GM23338 (cell line): Measurements from ENCODE around the gene DOCK1. TPM values are rescaled to one million over a fixed set of nuclear protein-coding genes. Genes with fewer than 3 reads are reported as not detected.

ENCODE experiments used
- ATAC-seq: fragments of 200-7000 bp; cut with Tn5 transposase; 3 replicates; pipeline ENCODE4 v1.9.1; 2020
- DNase-seq: peaks from one replicate; pipeline ENCODE4 v3.0.0-alpha.2; 2015; ENCODE audit warnings: low spot score
- H2AFZ ChIP-seq: fragments of 200-600 bp; sonication (generic); 2 replicates; pipeline ENCODE4 v1.8.0; 2016; ENCODE audit warnings: antibody characterized with exemption, mild to moderate bottlenecking, moderate library complexity
- H3F3A ChIP-seq: fragments of 200-600 bp; sonication (generic); replicated peaks from 2 replicates; pipeline ENCODE4 v1.8.0; 2017; ENCODE audit warnings: antibody characterized with exemption, mixed run types, low read depth
- H3K27ac ChIP-seq: fragments of 200-600 bp; sonication (generic); 2 replicates; pipeline ENCODE4 v1.6.1; 2016; ENCODE audit warnings: low read depth
- H3K27me3 ChIP-seq: fragments of 200-600 bp; sonication (generic); 2 replicates; pipeline ENCODE4 v1.8.0; 2016; ENCODE audit warnings: mild to moderate bottlenecking, mixed run types, moderate library complexity; ENCODE audit not compliant: insufficient read depth
- H3K36me3 ChIP-seq: fragments of 200-600 bp; sonication (generic); 2 replicates; pipeline ENCODE4 v1.8.0; 2016; ENCODE audit warnings: mild to moderate bottlenecking; ENCODE audit not compliant: insufficient read depth
- H3K4me1 ChIP-seq: fragments of 200-600 bp; sonication (generic); 2 replicates; pipeline ENCODE4 v1.8.0; 2016; ENCODE audit warnings: mild to moderate bottlenecking, moderate library complexity; ENCODE audit not compliant: insufficient read depth
- H3K4me2 ChIP-seq: fragments of 200-600 bp; sonication (generic); 2 replicates; pipeline ENCODE4 v1.7.1; 2017; ENCODE audit warnings: mixed run types
- H3K4me3 ChIP-seq: fragments of 200-600 bp; sonication (generic); 2 replicates; pipeline ENCODE4 v1.6.1; 2016; ENCODE audit warnings: mixed run types
- H3K79me2 ChIP-seq: fragments of 200-600 bp; sonication (generic); replicated peaks from 2 replicates; pipeline ENCODE4 v1.8.0; 2017; ENCODE audit warnings: mild to moderate bottlenecking; ENCODE audit not compliant: insufficient read depth
- H3K9me2 ChIP-seq: fragments of 200-600 bp; sonication (generic); 2 replicates; pipeline ENCODE4 v1.8.0; 2017; ENCODE audit not compliant: insufficient read depth
- H4K20me1 ChIP-seq: fragments of 200-600 bp; sonication (generic); replicated peaks from 2 replicates; pipeline ENCODE4 v1.8.0; 2017; ENCODE audit warnings: mild to moderate bottlenecking; ENCODE audit not compliant: insufficient read depth
- H3K27ac Mint-ChIP-seq: 2 replicates; pipeline ENCODE4 v1.8.0; 2020; ENCODE audit warnings: inconsistent platforms, mild to moderate bottlenecking, moderate library complexity, mixed read lengths
- H3K27me3 Mint-ChIP-seq: 3 replicates; pipeline ENCODE4 v1.8.0; 2022; ENCODE audit warnings: low read depth, mild to moderate bottlenecking, moderate library complexity, mixed read lengths, inconsistent platforms; ENCODE audit not compliant: insufficient read depth, poor library complexity
- H3K36me3 Mint-ChIP-seq: 3 replicates; pipeline ENCODE4 v1.8.0; 2021; ENCODE audit warnings: low read depth, mild to moderate bottlenecking, inconsistent platforms, moderate library complexity, mixed read lengths
- H3K4me1 Mint-ChIP-seq: 3 replicates; pipeline ENCODE4 v1.8.0; 2020; ENCODE audit warnings: mild to moderate bottlenecking, inconsistent platforms, mixed read lengths
- H3K4me3 Mint-ChIP-seq: 3 replicates; pipeline ENCODE4 v1.8.0; 2021; ENCODE audit warnings: moderate library complexity, mild to moderate bottlenecking, inconsistent platforms, mixed read lengths
- H3K9me3 Mint-ChIP-seq: 3 replicates; pipeline ENCODE4 v1.8.0; 2020; ENCODE audit warnings: moderate library complexity, mild to moderate bottlenecking, inconsistent platforms, mixed read lengths
- CREB1 ChIP-seq: fragments of 250-450 bp; sonication (Bioruptor Pico); IDR thresholded peaks from 2 replicates; pipeline ENCODE4 v1.5.0; 2020; ENCODE audit warnings: low read depth, mild to moderate bottlenecking, moderate library complexity
- CTCF ChIP-seq, 2 experiments: fragments of 200-600 bp in 1 of 2; sonication (generic) in 1 of 2; conservative IDR thresholded peaks; 2 replicates each; pipeline versions ENCODE4 v1.5.1 to v1.6.1; 2016 to 2017; ENCODE audit warnings: antibody characterized with exemption in 2 of 2, low read depth in 2 of 2, mild to moderate bottlenecking in 2 of 2, moderate library complexity in 1 of 2
- ETS1 ChIP-seq: IDR thresholded peaks from 2 replicates; pipeline ENCODE4 v1.6.1; 2016; ENCODE audit warnings: antibody characterized with exemption
- JUNB ChIP-seq: IDR thresholded peaks from one replicate; pipeline ENCODE4 v1.6.1; 2016; ENCODE audit warnings: antibody characterized with exemption; ENCODE audit not compliant: unreplicated experiment
- REST ChIP-seq: IDR thresholded peaks from one replicate; pipeline ENCODE4 v1.6.1; 2018; ENCODE audit warnings: antibody characterized with exemption; ENCODE audit not compliant: unreplicated experiment
- STAT1 ChIP-seq: IDR thresholded peaks from one replicate; pipeline ENCODE4 v1.6.1; 2016; ENCODE audit warnings: antibody characterized with exemption; ENCODE audit not compliant: unreplicated experiment
- ZNF331 ChIP-seq: fragments of 250-450 bp; sonication (Bioruptor Pico); IDR thresholded peaks from 2 replicates; pipeline ENCODE4 v1.5.0; 2020; ENCODE audit warnings: low read depth, mild to moderate bottlenecking, moderate library complexity
- ZNF462 ChIP-seq: fragments of 250-450 bp; sonication (Bioruptor Pico); IDR thresholded peaks from 2 replicates; pipeline ENCODE4 v1.5.0; 2020; ENCODE audit warnings: mild to moderate bottlenecking, moderate library complexity
- polyA plus RNA-seq: library from polyadenylated mRNA; unstranded; fragments of >200 nt; fragmentation: Nextera tagmentation; extraction: Ambion mirVana; gene quantifications from 2 replicates; pipeline ENCODE4 v1.2.1, GENCODE V29; 2016
- total RNA-seq: library from RNA; depleted of rRNA; stranded (reverse); fragments of >200 nt; shearing (Covaris generic); gene quantifications from 2 replicates; pipeline ENCODE4 v1.2.3, GENCODE V29; 2014

Gene DOCK1
- total and polyA plus RNA-seq, 2 experiments from 2014 or later, result 13.2 to 55.3 TPM

- Mint-ChIP-seq H3K4me3 (no peak overlapping the region), H3K36me3 (peaks cover 5% of the 10 kb centered on the region; the same call in 1 of the 3 replicates), H3K27me3 (peaks cover 5% of the 10 kb centered on the region), H3K9me3 (no peaks in the 10 kb centered on the region; the same call in 2 of the 3 replicates), H3K27ac (no peak overlapping the region), H3K4me1 (peaks cover 21% of the 10 kb centered on the region)
- no peaks in the 10 kb centered on the region for H4K20me1 ChIP-seq
- no peak for ATAC-seq
- no peaks in the 10 kb centered on the region for H3K79me2 ChIP-seq
- H3K36me3 ChIP-seq, result no peaks in the 10 kb centered on the region
- peaks cover 9% of the 10 kb centered on the region for H3K4me1 ChIP-seq
- no peaks in the 10 kb centered on the region for H3K9me2 ChIP-seq
- TF ChIP-seq STAT1, result no peak
- no peak for TF ChIP-seq REST
- no peak for TF ChIP-seq ZNF462
- no peak for TF ChIP-seq CTCF (conservative IDR thresholded peaks at IDR 0.05; ENCODE audit: low read depth in 2 of 2)
- no peak for TF ChIP-seq CREB1 (CRISPR knock-in tag)
- TF ChIP-seq ETS1, result no peak
- TF ChIP-seq JUNB, result no peak
- TF ChIP-seq ZNF331 (CRISPR knock-in tag), result no peak
- H2AFZ ChIP-seq, result no peak overlapping the region
- no peak overlapping the region for H3K4me2 ChIP-seq
- no peaks in the 10 kb centered on the region for H3F3A ChIP-seq
- H3K4me3 ChIP-seq, result no peak overlapping the region
- H3K27ac ChIP-seq, result no peak overlapping the region
- DNase-seq, result no peak
- no peaks in the 10 kb centered on the region for H3K27me3 ChIP-seq
Measured at GRCh38 chr10:127398140-127398970, 493.1 kb downstream of the DOCK1 start.
